Measurements from ENCODE around the gene ZNF385A.

The ZNF385A gene

GRCh38 chr12:54389607-54390175 lies 5.2 kb upstream of the ZNF385A start:
- Mint-ChIP-seq H3K9me3 (no peaks in the 10 kb centered on the region), H3K27me3 (no peaks in the 10 kb centered on the region), H3K4me1 (ENCODE audit: low read depth) (peaks cover 36% of the 10 kb centered on the region), H3K4me3 (peak overlapping the region; percentile 15), H3K36me3 (ENCODE audit: low read depth) (peaks cover 4% of the 10 kb centered on the region), H3K27ac (no peak overlapping the region)

- Mint-ChIP-seq H3K4me1 (ENCODE audit: low read depth) (peaks cover 35% of the 10 kb centered on the region), H3K27me3 (no peaks in the 10 kb centered on the region), H3K9me3 (no peaks in the 10 kb centered on the region), H3K36me3 (ENCODE audit: low read depth) (no peaks in the 10 kb centered on the region), H3K4me3 (no peak overlapping the region), H3K27ac (no peak overlapping the region)
These were observed 4.6 kb upstream of the ZNF385A start for GRCh38 chr12:54389134-54389508.

GRCh38 chr12:54388237-54389133 lies 4.0 kb upstream of the ZNF385A start:
- H3K4me3 Mint-ChIP-seq, result no peak overlapping the region
- H3K4me1 Mint-ChIP-seq (ENCODE audit: low read depth), result peaks cover 34% of the 10 kb centered on the region
- no peak overlapping the region for H3K27ac Mint-ChIP-seq
- no peaks in the 10 kb centered on the region for H3K36me3 Mint-ChIP-seq (ENCODE audit: low read depth)
- H3K27me3 Mint-ChIP-seq, result no peaks in the 10 kb centered on the region
- no peaks in the 10 kb centered on the region for H3K9me3 Mint-ChIP-seq

GRCh38 chr12:54387114-54387467 lies 2.6 kb upstream of the ZNF385A start:
- no peaks in the 10 kb centered on the region for H3K27me3 Mint-ChIP-seq
- H3K27ac Mint-ChIP-seq, result no peak overlapping the region
- no peaks in the 10 kb centered on the region for H3K9me3 Mint-ChIP-seq
- no peaks in the 10 kb centered on the region for H3K36me3 Mint-ChIP-seq (ENCODE audit: low read depth)
- H3K4me3 Mint-ChIP-seq, result no peak overlapping the region
- peaks cover 41% of the 10 kb centered on the region for H3K4me1 Mint-ChIP-seq (ENCODE audit: low read depth)

- Mint-ChIP-seq H3K27ac (no peak overlapping the region), H3K9me3 (no peaks in the 10 kb centered on the region)
These were observed 2.0 kb upstream of the ZNF385A start for GRCh38 chr12:54386403-54387113.

GRCh38 chr12:54385251-54385914 lies 850 bp upstream of the ZNF385A start:
- Mint-ChIP-seq H3K4me3 (no peak overlapping the region), H3K27ac (no peak overlapping the region), H3K4me1 (ENCODE audit: low read depth) (peaks cover 36% of the 10 kb centered on the region), H3K9me3 (no peaks in the 10 kb centered on the region), H3K36me3 (ENCODE audit: low read depth) (no peaks in the 10 kb centered on the region), H3K27me3 (no peaks in the 10 kb centered on the region)

More at GRCh38 chr12:54386403-54387113, 2.0 kb upstream of the ZNF385A start:
- peaks cover 37% of the 10 kb centered on the region for H3K4me1 Mint-ChIP-seq (ENCODE audit: low read depth)
- no peaks in the 10 kb centered on the region for H3K36me3 Mint-ChIP-seq (ENCODE audit: low read depth)
- no peak overlapping the region for H3K4me3 Mint-ChIP-seq
- H3K27me3 Mint-ChIP-seq, result no peaks in the 10 kb centered on the region

- no peak overlapping the region for H3K4me3 Mint-ChIP-seq
- H3K27ac Mint-ChIP-seq, result peak overlapping the region; percentile 34
- no peaks in the 10 kb centered on the region for H3K36me3 Mint-ChIP-seq (ENCODE audit: low read depth)
- peaks cover 35% of the 10 kb centered on the region for H3K4me1 Mint-ChIP-seq (ENCODE audit: low read depth)
- H3K27me3 Mint-ChIP-seq, result no peaks in the 10 kb centered on the region
- H3K9me3 Mint-ChIP-seq, result no peaks in the 10 kb centered on the region
These were observed 1.4 kb downstream of the ZNF385A start for GRCh38 chr12:54383041-54383609.

GRCh38 chr12:54381136-54381535 lies 3.4 kb downstream of the ZNF385A start:
- no peaks in the 10 kb centered on the region for H3K36me3 Mint-ChIP-seq (ENCODE audit: low read depth)
- no peaks in the 10 kb centered on the region for H3K27me3 Mint-ChIP-seq
- H3K9me3 Mint-ChIP-seq, result no peaks in the 10 kb centered on the region

GRCh38 chr12:54379398-54380201 lies 4.9 kb downstream of the ZNF385A start:
- Mint-ChIP-seq H3K4me3 (peak overlapping the region; percentile 38), H3K27me3 (no peaks in the 10 kb centered on the region), H3K9me3 (no peaks in the 10 kb centered on the region), H3K4me1 (ENCODE audit: low read depth) (peaks cover 19% of the 10 kb centered on the region), H3K27ac (no peak overlapping the region), H3K36me3 (ENCODE audit: low read depth) (no peaks in the 10 kb centered on the region)

More at GRCh38 chr12:54381136-54381535, 3.4 kb downstream of the ZNF385A start:
- no peak overlapping the region for H3K27ac Mint-ChIP-seq
- H3K4me3 Mint-ChIP-seq, result no peak overlapping the region
- peaks cover 28% of the 10 kb centered on the region for H3K4me1 Mint-ChIP-seq (ENCODE audit: low read depth)

- no peaks in the 10 kb centered on the region for H3K36me3 Mint-ChIP-seq (ENCODE audit: low read depth)
- H3K9me3 Mint-ChIP-seq, result no peaks in the 10 kb centered on the region
- H3K4me3 Mint-ChIP-seq, result peak overlapping the region; percentile 38
- peaks cover 19% of the 10 kb centered on the region for H3K4me1 Mint-ChIP-seq (ENCODE audit: low read depth)
- no peaks in the 10 kb centered on the region for H3K27me3 Mint-ChIP-seq
- no peak overlapping the region for H3K27ac Mint-ChIP-seq
These were observed 5.6 kb downstream of the ZNF385A start for GRCh38 chr12:54378796-54379397.

- Mint-ChIP-seq H3K27ac (no peak overlapping the region), H3K9me3 (no peaks in the 10 kb centered on the region), H3K36me3 (ENCODE audit: low read depth) (no peaks in the 10 kb centered on the region), H3K27me3 (no peaks in the 10 kb centered on the region), H3K4me3 (no peak overlapping the region), H3K4me1 (ENCODE audit: low read depth) (peaks cover 20% of the 10 kb centered on the region)
These were observed 6.6 kb downstream of the ZNF385A start for GRCh38 chr12:54377797-54378515.

GRCh38 chr12:54377007-54377406 lies 7.5 kb downstream of the ZNF385A start:
- Mint-ChIP-seq H3K9me3 (no peaks in the 10 kb centered on the region), H3K27ac (no peak overlapping the region), H3K27me3 (no peaks in the 10 kb centered on the region), H3K36me3 (ENCODE audit: low read depth) (no peaks in the 10 kb centered on the region), H3K4me1 (ENCODE audit: low read depth) (peaks cover 28% of the 10 kb centered on the region), H3K4me3 (no peak overlapping the region)

GRCh38 chr12:54376596-54376995 lies 7.9 kb downstream of the ZNF385A start:
- no peaks in the 10 kb centered on the region for H3K27me3 Mint-ChIP-seq
- H3K4me1 Mint-ChIP-seq (ENCODE audit: low read depth), result peaks cover 30% of the 10 kb centered on the region
- H3K4me3 Mint-ChIP-seq, result no peak overlapping the region
- H3K36me3 Mint-ChIP-seq (ENCODE audit: low read depth), result no peaks in the 10 kb centered on the region
- H3K9me3 Mint-ChIP-seq, result no peaks in the 10 kb centered on the region
- H3K27ac Mint-ChIP-seq, result no peak overlapping the region

All from stimulated activated naive CD8-positive, alpha-beta T cell treated with anti-CD3 and anti-CD28 coated beads, Interleukin-15, Interleukin-2, amounts not matched to agents 100 ng/mL and 50 ng/mL, for 24 hours (primary cell).